Loucy (cell line): ENCODE results near the gene QSOX1.

Source experiments
- H2AFZ ChIP-seq: fragments of 200-600 bp; sonication (generic); 2 replicates; pipeline ENCODE4 v1.6.0; 2016; ENCODE audit warnings: antibody characterized with exemption, mild to moderate bottlenecking, low read length, moderate library complexity
- H3F3A ChIP-seq: fragments of 200-600 bp; 2 replicates; pipeline ENCODE4 v1.6.0; 2016; ENCODE audit warnings: antibody characterized with exemption, low read depth, mild to moderate bottlenecking
- H3K27me3 ChIP-seq: fragments of 200-600 bp; sonication (generic); 2 replicates; pipeline ENCODE4 v1.6.1; 2014; ENCODE audit warnings: low read length, mild to moderate bottlenecking; ENCODE audit not compliant: insufficient read depth, poor library complexity, severe bottlenecking
- H3K36me3 ChIP-seq: fragments of 200-600 bp; sonication (generic); 2 replicates; pipeline ENCODE4 v1.6.1; 2016; ENCODE audit warnings: low read length; ENCODE audit not compliant: insufficient read depth
- H3K4me1 ChIP-seq: fragments of 200-600 bp; sonication (generic); 2 replicates; pipeline ENCODE4 v1.5.1; 2014; ENCODE audit warnings: low read length, mild to moderate bottlenecking; ENCODE audit not compliant: insufficient read depth, poor library complexity, severe bottlenecking
- H3K4me2 ChIP-seq: fragments of 200-600 bp; sonication (generic); 2 replicates; pipeline ENCODE4 v1.6.0; 2014; ENCODE audit warnings: antibody characterized with exemption, low read length, low read depth, mild to moderate bottlenecking; ENCODE audit not compliant: poor library complexity, severe bottlenecking
- H3K4me3 ChIP-seq: fragments of 200-600 bp; sonication (generic); 2 replicates; pipeline ENCODE4 v1.5.1; 2014; ENCODE audit warnings: low read length, mild to moderate bottlenecking, mixed read lengths; ENCODE audit not compliant: poor library complexity, severe bottlenecking
- H3K79me2 ChIP-seq: fragments of 200-600 bp; sonication (generic); 2 replicates; pipeline ENCODE4 v1.6.1; 2014; ENCODE audit warnings: low read length; ENCODE audit not compliant: insufficient read depth
- H3K9ac ChIP-seq: fragments of 200-600 bp; sonication (generic); 2 replicates; pipeline ENCODE4 v1.6.0; 2014; ENCODE audit warnings: mild to moderate bottlenecking, low read depth, low read length, moderate library complexity; ENCODE audit not compliant: poor library complexity, severe bottlenecking
- H3K9me2 ChIP-seq: fragments of 200-600 bp; sonication (generic); replicated peaks from 2 replicates; pipeline ENCODE4 v1.6.1; 2016; ENCODE audit warnings: low read depth, low read length, mixed read lengths
- H3K9me3 ChIP-seq: fragments of 200-600 bp; sonication (generic); 2 replicates; pipeline ENCODE4 v1.6.1; 2014; ENCODE audit warnings: mild to moderate bottlenecking, antibody characterized with exemption, low read length, low read depth; ENCODE audit not compliant: insufficient read depth
- H4K20me1 ChIP-seq: fragments of 200-600 bp; sonication (generic); 2 replicates; pipeline ENCODE4 v1.6.0; 2014; ENCODE audit warnings: antibody characterized with exemption, low read length, mild to moderate bottlenecking; ENCODE audit not compliant: insufficient read depth, poor library complexity, severe bottlenecking
- CTCF ChIP-seq: fragments of 200-600 bp; sonication (generic); conservative IDR thresholded peaks from 2 replicates; pipeline ENCODE4 v1.5.1; 2014; ENCODE audit warnings: mild to moderate bottlenecking, antibody characterized with exemption, low read length
- EZH2phosphoT487 ChIP-seq: fragments of 200-600 bp; IDR thresholded peaks from 2 replicates; pipeline ENCODE4 v1.6.1; 2018; ENCODE audit warnings: antibody characterized with exemption, mild to moderate bottlenecking, moderate library complexity, borderline replicate concordance

The QSOX1 gene

GRCh38 chr1:180155182-180155682, 563 bp downstream of the QSOX1 start:
- no peaks in the 10 kb centered on the region for H3K27me3 ChIP-seq
- peaks cover 61% of the 10 kb centered on the region for H3K79me2 ChIP-seq
- peak overlapping the region; percentile 99 for H3K4me2 ChIP-seq
- H2AFZ ChIP-seq: peak overlapping the region; percentile 82
- H3K36me3 ChIP-seq: no peaks in the 10 kb centered on the region
- H3K9me3 ChIP-seq: no peaks in the 10 kb centered on the region
- no peaks in the 10 kb centered on the region for H3F3A ChIP-seq
- TF ChIP-seq EZH2phosphoT487: no peak
- no peak for TF ChIP-seq CTCF
- H3K9ac ChIP-seq: peak overlapping the region; percentile 96
- H4K20me1 ChIP-seq: peaks cover 46% of the 10 kb centered on the region
- H3K9me2 ChIP-seq: no peaks in the 10 kb centered on the region
- peak overlapping the region; percentile 98 for H3K4me3 ChIP-seq
- H3K4me1 ChIP-seq: peaks cover 77% of the 10 kb centered on the region

GRCh38 chr1:180156201-180156600, 1.5 kb downstream of the QSOX1 start:
- Histone ChIP-seq H3K4me2 (peak overlapping the region; percentile 99), H3K9me3 (no peaks in the 10 kb centered on the region), H3K27me3 (no peaks in the 10 kb centered on the region), H3K4me1 (peaks cover 77% of the 10 kb centered on the region), H3F3A (no peaks in the 10 kb centered on the region), H3K9ac (peak overlapping the region; percentile 96), H2AFZ (no peak overlapping the region), H3K9me2 (no peaks in the 10 kb centered on the region), H4K20me1 (peaks cover 46% of the 10 kb centered on the region), H3K79me2 (peaks cover 70% of the 10 kb centered on the region), H3K4me3 (peak overlapping the region; percentile 98), H3K36me3 (no peaks in the 10 kb centered on the region)
- no peak for TF ChIP-seq CTCF
- TF ChIP-seq EZH2phosphoT487: no peak

GRCh38 chr1:180156631-180157091, 2.0 kb downstream of the QSOX1 start:
- H3K27me3 ChIP-seq: no peaks in the 10 kb centered on the region
- TF ChIP-seq CTCF: no peak
- peak overlapping the region; percentile 99 for H3K4me2 ChIP-seq
- H3K9me3 ChIP-seq: no peaks in the 10 kb centered on the region
- H3K79me2 ChIP-seq: peaks cover 75% of the 10 kb centered on the region
- H2AFZ ChIP-seq: no peak overlapping the region
- no peaks in the 10 kb centered on the region for H3K36me3 ChIP-seq
- no peaks in the 10 kb centered on the region for H3F3A ChIP-seq
- H3K4me1 ChIP-seq: peaks cover 78% of the 10 kb centered on the region
- peak overlapping the region; percentile 96 for H3K9ac ChIP-seq
- H3K4me3 ChIP-seq: peak overlapping the region; percentile 98
- no peaks in the 10 kb centered on the region for H3K9me2 ChIP-seq
- H4K20me1 ChIP-seq: peaks cover 46% of the 10 kb centered on the region
